ENCODE measurements around the gene LRRC28.

Gene LRRC28

DNA sequence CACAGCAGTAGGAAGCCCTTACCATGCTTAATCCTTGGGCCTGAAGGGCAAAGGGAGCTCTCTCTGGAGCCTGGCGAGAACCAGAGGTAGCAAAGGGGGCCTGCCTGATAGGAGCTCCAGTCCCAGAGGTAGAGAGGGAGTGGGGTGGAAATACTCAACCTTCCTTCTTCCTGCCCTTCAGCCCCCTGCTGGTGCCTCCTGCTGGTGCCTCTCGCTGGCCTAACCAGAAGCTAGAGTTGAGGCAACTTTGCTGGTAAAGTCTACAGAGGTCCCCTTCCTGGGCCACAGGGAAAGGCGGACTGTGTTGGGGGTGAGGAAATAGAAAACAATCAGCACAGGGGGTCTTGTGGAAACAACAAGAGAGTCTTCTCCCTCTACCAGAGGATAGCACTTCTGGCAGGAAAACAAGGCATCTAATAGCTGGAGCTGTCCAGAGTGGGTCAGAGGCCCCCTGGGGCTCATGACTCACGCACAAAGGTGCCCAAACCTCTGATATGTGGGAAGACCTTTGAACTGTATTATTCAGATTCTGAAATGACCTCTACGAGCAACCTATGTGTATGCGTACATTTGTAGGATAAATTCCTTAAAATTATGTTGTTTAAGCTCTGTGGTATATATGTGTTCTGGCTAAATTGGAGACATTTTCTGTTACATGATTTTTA lies 133.9 kb downstream of the LRRC28 start:
- Histone ChIP-seq H3K23ac (ENCODE audit: low read length) (no peak overlapping the region), H4K91ac (ENCODE audit: low read depth, low read length) (no peak overlapping the region), H3K9me3 (ENCODE audit: insufficient read depth, low read depth, low read length) (no peaks in the 10 kb centered on the region), H2AFZ (ENCODE audit: insufficient read depth, low read length, poor library complexity) (no peak overlapping the region), H2AK5ac (ENCODE audit: low read length) (no peak overlapping the region), H3K14ac (ENCODE audit: low read length) (no peak overlapping the region), H3K4ac (ENCODE audit: low read depth, low read length) (no peak overlapping the region), H3K4me2 (ENCODE audit: low read length) (no peak overlapping the region), H2BK120ac (ENCODE audit: insufficient read depth, low read length, poor library complexity) (no peak overlapping the region), H3K79me2 (ENCODE audit: control insufficient read depth, insufficient read depth, low read length, poor library complexity) (no peaks in the 10 kb centered on the region), H4K12ac (ENCODE audit: low read depth, low read length) (no peak overlapping the region), H3K4me1 (ENCODE audit: control insufficient read depth in 1 of 2, insufficient read depth in 2 of 2, low read length in 2 of 2) (peaks cover 5 to 6% of the 10 kb centered on the region in 2 experiments), H3K79me1 (ENCODE audit: low read length) (no peaks in the 10 kb centered on the region), H4K8ac (ENCODE audit: low read depth, low read length) (no peak overlapping the region), H2BK5ac (ENCODE audit: low read depth, low read length, poor library complexity) (no peak overlapping the region), H3K36me3 (ENCODE audit: control insufficient read depth in 1 of 2, insufficient read depth in 2 of 2, low read length in 2 of 2) (peaks cover 0 to 2% of the 10 kb centered on the region in 2 experiments), H3K4me3 (ENCODE audit: low read depth, low read length) (no peak overlapping the region), H2BK12ac (ENCODE audit: low read length) (no peak overlapping the region), H3K27ac (ENCODE audit: low read depth, low read length) (no peak overlapping the region), H3K27me3 (ENCODE audit: insufficient read depth, low read length) (no peaks in the 10 kb centered on the region), H3K9ac (ENCODE audit: low read length) (no peak overlapping the region), H3K18ac (ENCODE audit: low read length) (no peak overlapping the region)
- no CpG with 5 or more reads among the region's 6 CpGs for WGBS (ENCODE audit: extremely low coverage, insufficient coverage, insufficient read length)
- no peak for DNase-seq

- H3K9me3 ChIP-seq (ENCODE audit: insufficient read depth, low read depth, low read length) = no peaks in the 10 kb centered on the region
- no peaks in the 10 kb centered on the region for H3K79me1 ChIP-seq (ENCODE audit: low read length)
- H3K14ac ChIP-seq (ENCODE audit: low read length) = no peak overlapping the region
- no peak overlapping the region for H3K4me3 ChIP-seq (ENCODE audit: low read depth, low read length)
- DNase-seq = no peak
- H3K18ac ChIP-seq (ENCODE audit: low read length) = no peak overlapping the region
- peaks cover 0 to 2% of the 10 kb centered on the region in 2 experiments for H3K36me3 ChIP-seq (ENCODE audit: control insufficient read depth in 1 of 2, insufficient read depth in 2 of 2, low read length in 2 of 2)
- H2BK12ac ChIP-seq (ENCODE audit: low read length) = no peak overlapping the region
- WGBS (ENCODE audit: extremely low coverage, insufficient coverage, insufficient read length) = no CpG with 5 or more reads among the region's 3 CpGs
- H3K9ac ChIP-seq (ENCODE audit: low read length) = no peak overlapping the region
- H3K23ac ChIP-seq (ENCODE audit: low read length) = no peak overlapping the region
- no peak overlapping the region for H2BK120ac ChIP-seq (ENCODE audit: insufficient read depth, low read length, poor library complexity)
- no peak overlapping the region for H2AK5ac ChIP-seq (ENCODE audit: low read length)
- no peak overlapping the region for H4K12ac ChIP-seq (ENCODE audit: low read depth, low read length)
- no peak overlapping the region for H4K8ac ChIP-seq (ENCODE audit: low read depth, low read length)
- H2AFZ ChIP-seq (ENCODE audit: insufficient read depth, low read length, poor library complexity) = no peak overlapping the region
- no peak overlapping the region for H4K91ac ChIP-seq (ENCODE audit: low read depth, low read length)
- H2BK5ac ChIP-seq (ENCODE audit: low read depth, low read length, poor library complexity) = no peak overlapping the region
- no peaks in the 10 kb centered on the region for H3K79me2 ChIP-seq (ENCODE audit: control insufficient read depth, insufficient read depth, low read length, poor library complexity)
- no peak overlapping the region for H3K4ac ChIP-seq (ENCODE audit: low read depth, low read length)
- H3K4me2 ChIP-seq (ENCODE audit: low read length) = no peak overlapping the region
- H3K27me3 ChIP-seq (ENCODE audit: insufficient read depth, low read length) = no peaks in the 10 kb centered on the region
- H3K4me1 ChIP-seq (ENCODE audit: control insufficient read depth in 1 of 2, insufficient read depth in 2 of 2, low read length in 2 of 2) = peaks cover 5 to 6% of the 10 kb centered on the region in 2 experiments
- no peak overlapping the region for H3K27ac ChIP-seq (ENCODE audit: low read depth, low read length)
Measured at GRCh38 chr15:99385865-99386264, 134.6 kb downstream of the LRRC28 start.

GRCh38 chr15:99386391-99386790 lies 135.1 kb downstream of the LRRC28 start:
- H4K12ac ChIP-seq (ENCODE audit: low read depth, low read length) = no peak overlapping the region
- H3K18ac ChIP-seq (ENCODE audit: low read length) = no peak overlapping the region
- H3K9me3 ChIP-seq (ENCODE audit: insufficient read depth, low read depth, low read length) = no peaks in the 10 kb centered on the region
- no peak overlapping the region for H2AFZ ChIP-seq (ENCODE audit: insufficient read depth, low read length, poor library complexity)
- no peak overlapping the region for H3K27ac ChIP-seq (ENCODE audit: low read depth, low read length)
- H3K79me2 ChIP-seq (ENCODE audit: control insufficient read depth, insufficient read depth, low read length, poor library complexity) = no peaks in the 10 kb centered on the region
- no peak overlapping the region for H2AK5ac ChIP-seq (ENCODE audit: low read length)
- no peak overlapping the region for H2BK120ac ChIP-seq (ENCODE audit: insufficient read depth, low read length, poor library complexity)
- H2BK12ac ChIP-seq (ENCODE audit: low read length) = no peak overlapping the region
- H3K14ac ChIP-seq (ENCODE audit: low read length) = no peak overlapping the region
- no peak overlapping the region for H3K4me3 ChIP-seq (ENCODE audit: low read depth, low read length)
- H3K4ac ChIP-seq (ENCODE audit: low read depth, low read length) = no peak overlapping the region
- no peak overlapping the region for H3K9ac ChIP-seq (ENCODE audit: low read length)
- peaks cover 0 to 2% of the 10 kb centered on the region in 2 experiments for H3K36me3 ChIP-seq (ENCODE audit: control insufficient read depth in 1 of 2, insufficient read depth in 2 of 2, low read length in 2 of 2)
- H3K27me3 ChIP-seq (ENCODE audit: insufficient read depth, low read length) = no peaks in the 10 kb centered on the region
- DNase-seq = no peak
- no peak overlapping the region for H4K8ac ChIP-seq (ENCODE audit: low read depth, low read length)
- no peaks in the 10 kb centered on the region for H3K79me1 ChIP-seq (ENCODE audit: low read length)
- no peak overlapping the region for H3K4me2 ChIP-seq (ENCODE audit: low read length)
- H3K23ac ChIP-seq (ENCODE audit: low read length) = no peak overlapping the region
- no CpG with 5 or more reads among the region's 4 CpGs for WGBS (ENCODE audit: extremely low coverage, insufficient coverage, insufficient read length)
- peaks cover 5 to 6% of the 10 kb centered on the region in 2 experiments for H3K4me1 ChIP-seq (ENCODE audit: control insufficient read depth in 1 of 2, insufficient read depth in 2 of 2, low read length in 2 of 2)
- H2BK5ac ChIP-seq (ENCODE audit: low read depth, low read length, poor library complexity) = no peak overlapping the region
- H4K91ac ChIP-seq (ENCODE audit: low read depth, low read length) = no peak overlapping the region

DNA sequence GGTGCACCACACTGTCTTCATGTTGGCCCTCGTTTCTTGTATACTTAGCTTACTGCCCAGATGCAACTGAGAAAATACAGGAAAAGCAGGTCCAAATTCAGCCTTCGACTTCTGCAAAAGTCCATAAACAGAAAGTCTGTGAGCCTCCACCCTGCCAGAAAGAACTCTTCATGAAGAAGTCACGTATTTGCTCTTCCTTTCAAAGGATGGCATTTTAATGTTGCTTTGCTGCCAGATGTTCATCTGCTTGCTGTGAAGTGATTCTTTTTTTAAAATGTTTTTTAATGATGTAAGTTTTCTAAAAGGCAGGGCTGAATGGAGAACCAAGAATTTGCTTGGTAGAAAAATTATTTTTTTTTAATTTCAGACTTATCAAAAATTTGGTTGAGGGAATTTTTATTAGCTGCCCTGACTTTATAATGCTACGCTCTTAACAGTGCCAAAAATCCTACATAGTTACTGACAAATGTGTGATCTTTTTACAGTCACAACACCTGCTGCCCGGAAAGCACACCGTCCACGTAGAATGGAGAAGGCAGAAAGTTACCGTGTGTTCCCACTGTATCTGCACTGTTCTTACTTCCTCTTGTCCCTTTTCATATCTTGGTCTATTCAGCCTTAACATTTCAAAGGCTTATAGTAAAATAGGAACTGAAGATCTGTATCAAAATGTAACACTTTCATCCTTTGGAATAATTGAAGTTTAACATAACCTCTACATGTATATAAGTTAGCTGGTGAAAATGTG lies 136.3 kb downstream of the LRRC28 start:
- no peak overlapping the region for H3K14ac ChIP-seq (ENCODE audit: low read length)

More for the DNA sequence above, 136.3 kb downstream of the LRRC28 start:
- Histone ChIP-seq H2BK120ac (ENCODE audit: insufficient read depth, low read length, poor library complexity) (no peak overlapping the region), H4K91ac (ENCODE audit: low read depth, low read length) (no peak overlapping the region), H2AK5ac (ENCODE audit: low read length) (no peak overlapping the region), H2AFZ (ENCODE audit: insufficient read depth, low read length, poor library complexity) (no peak overlapping the region), H3K79me2 (ENCODE audit: control insufficient read depth, insufficient read depth, low read length, poor library complexity) (no peaks in the 10 kb centered on the region), H3K23ac (ENCODE audit: low read length) (no peak overlapping the region), H3K27me3 (ENCODE audit: insufficient read depth, low read length) (no peaks in the 10 kb centered on the region), H2BK12ac (ENCODE audit: low read length) (no peak overlapping the region), H3K4me1 (ENCODE audit: control insufficient read depth in 1 of 2, insufficient read depth in 2 of 2, low read length in 2 of 2) (peaks cover 5 to 6% of the 10 kb centered on the region in 2 experiments), H3K79me1 (ENCODE audit: low read length) (no peaks in the 10 kb centered on the region), H3K4me3 (ENCODE audit: low read depth, low read length) (no peak overlapping the region), H3K9me3 (ENCODE audit: insufficient read depth, low read depth, low read length) (no peaks in the 10 kb centered on the region), H3K4me2 (ENCODE audit: low read length) (no peak overlapping the region), H3K18ac (ENCODE audit: low read length) (no peak overlapping the region), H3K9ac (ENCODE audit: low read length) (no peak overlapping the region), H2BK5ac (ENCODE audit: low read depth, low read length, poor library complexity) (no peak overlapping the region), H3K36me3 (ENCODE audit: control insufficient read depth in 1 of 2, insufficient read depth in 2 of 2, low read length in 2 of 2) (peaks cover 0 to 2% of the 10 kb centered on the region in 2 experiments), H3K27ac (ENCODE audit: low read depth, low read length) (no peak overlapping the region), H4K12ac (ENCODE audit: low read depth, low read length) (no peak overlapping the region), H4K8ac (ENCODE audit: low read depth, low read length) (no peak overlapping the region), H3K4ac (ENCODE audit: low read depth, low read length) (no peak overlapping the region)
- WGBS (ENCODE audit: extremely low coverage, insufficient coverage, insufficient read length) = no CpG with 5 or more reads among the region's 8 CpGs
- no peak for DNase-seq

Data from trophoblast cell (in vitro differentiated cells and primary cell).